Vagina (tissue), 2 donors: ENCODE measurements around the gene MPPED2.

Experiments
- CTCF ChIP-seq, 3 experiments: fragments of 450-650 bp in 2 of 3; fragments of 200-600 bp in 1 of 3; sonication (generic) in 1 of 3; IDR thresholded peaks; one replicate each; pipeline ENCODE4 v1.5.1; 2017 to 2019; ENCODE audit warnings: antibody characterized with exemption in 3 of 3, mild to moderate bottlenecking in 2 of 3, moderate library complexity in 2 of 3
- POLR2A ChIP-seq, 2 donors: fragments of 450-650 bp; IDR thresholded peaks; one replicate each; pipeline ENCODE4 v1.6.1; 2017; ENCODE audit warnings: antibody characterized with exemption in 2 of 2, mild to moderate bottlenecking in 2 of 2, moderate library complexity in 2 of 2

- no peak for TF ChIP-seq CTCF (IDR thresholded peaks at IDR 0.05)
- no peak for TF ChIP-seq POLR2A (IDR thresholded peaks at IDR 0.05)
These were observed 89.2 kb downstream of the MPPED2 start for GRCh38 chr11:30496935-30497334.
